ENCODE data around the gene PHLDB2. TPM values are rescaled to one million over a fixed set of nuclear protein-coding genes. Genes with fewer than 3 reads are reported as not detected.

The PHLDB2 gene
- total RNA-seq, 2 donors from 2014 or later: 29.0 to 31.2 TPM

Other genes starting within 250 kb of the PHLDB2 start
- gene PLCXD2, start 184.6 kb upstream of the PHLDB2 start, total RNA-seq: under 1 TPM; 0.32 to 0.60 TPM
- 10 to 100 TPM; 27.6 to 30.9 TPM for gene ABHD10, start 119.8 kb downstream of the PHLDB2 start, total RNA-seq
- gene TAGLN3, start 139.7 kb downstream of the PHLDB2 start, total RNA-seq: not detected
- not detected for gene TMPRSS7, start 175.5 kb downstream of the PHLDB2 start, total RNA-seq
- 1 to 10 TPM in 1 of 2 donors, under 1 TPM in 1; 0.41 to 1.5 TPM for gene C3orf52, start 227.1 kb downstream of the PHLDB2 start, total RNA-seq